Cardiac fibroblast (primary cell): ENCODE data around the gene UQCRC1.

Source experiments
- DNase-seq, 2 donors: peaks; one replicate each; pipeline versions ENCODE4 v3.0.0 to v3.0.0-alpha.2; 2010; ENCODE audit warnings: low read depth in 2 of 2
- H3K4me3 ChIP-seq, 2 donors: replicated peaks in 1 of 2; 1 replicate in 1 of 2; 2 replicates in 1 of 2; pipeline ENCODE4 v1.5.1; 2011; ENCODE audit warnings: low read depth in 2 of 2, low read length in 2 of 2, mild to moderate bottlenecking in 2 of 2, moderate library complexity in 1 of 2
- CTCF ChIP-seq: IDR thresholded peaks from one replicate; pipeline ENCODE4 v1.5.1; 2011; ENCODE audit warnings: low read depth, mild to moderate bottlenecking, low read length, inconsistent platforms

The UQCRC1 gene

GRCh38 chr3:48617559-48617958 is 8.1 kb upstream of the UQCRC1 start:
- no peak for TF ChIP-seq CTCF
- H3K4me3 ChIP-seq = no peak overlapping the region
- peak in 1 of 2 donors; percentile 48 for DNase-seq

GRCh38 chr3:48614044-48614443 is 4.6 kb upstream of the UQCRC1 start:
- H3K4me3 ChIP-seq = no peak overlapping the region
- DNase-seq = peak; percentile 74 to 93
- TF ChIP-seq CTCF = no peak

GRCh38 chr3:48612309-48612708 is 2.9 kb upstream of the UQCRC1 start:
- DNase-seq = no peak
- no peak overlapping the region for H3K4me3 ChIP-seq
- TF ChIP-seq CTCF = no peak

- no peak overlapping the region for H3K4me3 ChIP-seq
- TF ChIP-seq CTCF = no peak
- DNase-seq = peak in 1 of 2 donors; percentile 37
These were observed 1.9 kb downstream of the UQCRC1 start for GRCh38 chr3:48607519-48607918.

- no peak for TF ChIP-seq CTCF
- no peak overlapping the region for H3K4me3 ChIP-seq
- DNase-seq = no peak
These were observed 7.8 kb downstream of the UQCRC1 start for GRCh38 chr3:48601622-48601994.

- TF ChIP-seq CTCF = no peak
- DNase-seq = no peak
- H3K4me3 ChIP-seq = no peak overlapping the region
These were observed 8.5 kb downstream of the UQCRC1 start for GRCh38 chr3:48600711-48601621.
